Stomach (tissue), 9 donors: ENCODE data around the gene ZPBP. TPM values are rescaled to one million over a fixed set of nuclear protein-coding genes. Genes with fewer than 3 reads are reported as not detected.
"Not testable (repeated sequence)": the region's sequence is repeated elsewhere in the genome, so short reads cannot be mapped to it uniquely, and the experiment has no call there.

Experiments
- DNase-seq, 2 donors: peaks; one replicate each; pipeline versions ENCODE4 v3.0.0 to v3.0.0-alpha.2; 2013 to 2019
- H3K27ac ChIP-seq, 5 donors: fragments of 200-600 bp in 4 of 5; sonication (generic) in 4 of 5; one replicate each; pipeline ENCODE4 v1.5.1; 2013 to 2019; ENCODE audit warnings: mild to moderate bottlenecking in 1 of 5, moderate library complexity in 1 of 5
- H3K27me3 ChIP-seq, 3 donors: fragments of 200-600 bp; sonication (generic); one replicate each; pipeline ENCODE4 v1.5.1; 2017 to 2019; ENCODE audit warnings: mixed run types in 1 of 3
- H3K36me3 ChIP-seq, 4 donors: fragments of 200-600 bp; sonication (generic); 1 replicate in 3 of 4; 2 replicates in 1 of 4; pipeline ENCODE4 v1.5.1; 2016 to 2019
- H3K4me1 ChIP-seq, 4 donors: fragments of 200-600 bp; sonication (generic); one replicate each; pipeline ENCODE4 v1.5.1; 2016 to 2019
- H3K4me3 ChIP-seq, 4 donors: fragments of 200-600 bp; sonication (generic) in 3 of 4; one replicate each; pipeline ENCODE4 v1.5.1; 2016 to 2019; ENCODE audit warnings: mild to moderate bottlenecking in 1 of 4
- H3K9me3 ChIP-seq, 4 donors: fragments of 200-600 bp; sonication (generic); one replicate each; pipeline ENCODE4 v1.5.1; 2016 to 2019
- CTCF ChIP-seq, 7 experiments: fragments of 450-650 bp in 4 of 7; fragments of 200-600 bp in 3 of 7; sonication (generic) in 3 of 7; IDR thresholded peaks; one replicate each; pipeline ENCODE4 v1.5.1; 2016 to 2019; ENCODE audit warnings: antibody characterized with exemption in 7 of 7, control low read depth in 2 of 7, mild to moderate bottlenecking in 1 of 7
- EP300 ChIP-seq: sonication (generic); formaldehyde crosslinking; IDR thresholded peaks from one replicate; pipeline ENCODE4 v1.6.1; 2017; ENCODE audit warnings: antibody characterized with exemption
- POLR2A ChIP-seq, 4 donors: fragments of 450-650 bp; IDR thresholded peaks; one replicate each; pipeline ENCODE4 v1.6.1; 2016; ENCODE audit warnings: antibody characterized with exemption in 4 of 4, control low read depth in 2 of 4, mild to moderate bottlenecking in 1 of 4, moderate library complexity in 1 of 4
- POLR2AphosphoS5 ChIP-seq, 3 donors: sonication (generic); formaldehyde crosslinking; IDR thresholded peaks; one replicate each; pipeline ENCODE4 v1.6.1; 2016; ENCODE audit warnings: antibody characterized with exemption in 3 of 3
- WGBS, 5 donors: extraction: QIAGEN DNeasy Blood & Tissue Kit in 3 of 5; methylation state at CpG; one replicate each; pipeline versions ENCODE4 v1.1.5 to v1.1.7; 2013 to 2018; 5-methylcytosine and 5-hydroxymethylcytosine counted together
- intact Hi-C: fragments of 100-400 bp; cut with DNase I; formaldehyde crosslinking; loops from one replicate; pipeline ENCODE4 v1.15.1; 2023; ENCODE audit warnings: low total_unique reads
- polyA plus RNA-seq, 3 donors: library from polyadenylated mRNA; stranded (reverse); fragments of 200-250 nt; gene quantifications; one replicate each; pipeline ENCODE4 v1.2.3, GENCODE V29; 2013
- total RNA-seq, 5 donors: library from RNA; depleted of rRNA; stranded (reverse); fragments of >200 nt; gene quantifications; one replicate each; pipeline versions ENCODE4 v1.1.0 to v1.2.3, GENCODE V29; 2014 to 2016
- donor health status: healthy with polysubstance abuse.
- donor health status: Bipolar disorder and iron deficiency.
- donor health status: healthy.

Gene ZPBP
- total and polyA plus RNA-seq, 8 donors, result not detected

DNA sequence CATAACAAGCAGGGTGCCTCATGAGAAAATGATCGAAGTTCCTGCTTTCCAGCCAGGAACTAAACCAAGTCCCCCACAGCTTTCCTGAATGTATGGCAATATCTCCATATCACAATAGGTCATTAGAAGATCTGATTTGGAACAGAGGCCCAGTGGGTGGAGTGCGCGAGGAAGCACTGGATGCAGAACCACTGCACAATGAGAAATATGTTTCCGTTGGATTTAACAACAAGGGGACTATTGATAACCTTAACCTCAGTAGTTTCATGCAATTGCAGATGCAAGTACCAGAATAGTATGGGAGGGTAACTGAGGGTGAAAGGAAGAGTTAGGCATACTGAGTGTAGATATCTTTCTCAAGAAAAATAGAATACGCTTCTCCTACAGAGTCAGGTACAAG is 45.3 kb downstream of the ZPBP start:
- Histone ChIP-seq H3K27me3 (no peaks in the 10 kb centered on the region), H3K4me1 (no peaks in the 10 kb centered on the region), H3K4me3 (no peak overlapping the region), H3K9me3 (no peaks in the 10 kb centered on the region), H3K27ac (no peak overlapping the region), H3K36me3 (no peaks in the 10 kb centered on the region)
- DNase-seq, result no peak
- intact Hi-C loops, result no loop called here
- WGBS, 5 donors, result 72 to 84% (median 78%) methylated on average over 5 of the region's 5 CpGs
- TF ChIP-seq POLR2AphosphoS5 (IDR thresholded peaks at IDR 0.05), result no peak
- TF ChIP-seq POLR2A (IDR thresholded peaks at IDR 0.05), result no peak
- no peak for TF ChIP-seq EP300
- no peak for TF ChIP-seq CTCF (IDR thresholded peaks at IDR 0.05)

- WGBS, 5 donors, result 65 to 86% (median 71%) methylated on average over 5 to 6 of the region's 6 CpGs
- H3K27ac ChIP-seq, H3K36me3 ChIP-seq, H3K9me3 ChIP-seq, H3K4me1 ChIP-seq, intact Hi-C loops, DNase-seq, H3K27me3 ChIP-seq, H3K4me3 ChIP-seq: not testable (repeated sequence)
Observed at GRCh38 chr7:50041165-50041564, 51.9 kb downstream of the ZPBP start.

GRCh38 chr7:50037086-50037485 is 56.0 kb downstream of the ZPBP start:
- H3K9me3 ChIP-seq, result no peaks in the 10 kb centered on the region
- 58 to 85% (median 65%) methylated on average over 2 of the region's 2 CpGs for WGBS, 5 donors
- H3K27ac ChIP-seq, result no peak overlapping the region
- no peak overlapping the region for H3K4me3 ChIP-seq
- H3K4me1 ChIP-seq, result no peaks in the 10 kb centered on the region
- DNase-seq, result no peak
- intact Hi-C loops, result no loop called here
- H3K27me3 ChIP-seq, result peaks cover 0 to 7% (median 0%) of the 10 kb centered on the region in 3 donors
- TF ChIP-seq EP300 (no peak), CTCF (IDR thresholded peaks at IDR 0.05) (no peak), POLR2A (IDR thresholded peaks at IDR 0.05) (no peak), POLR2AphosphoS5 (IDR thresholded peaks at IDR 0.05) (no peak)
- no peaks in the 10 kb centered on the region for H3K36me3 ChIP-seq

- TF ChIP-seq CTCF (IDR thresholded peaks at IDR 0.05) (no peak), EP300 (no peak), POLR2AphosphoS5 (IDR thresholded peaks at IDR 0.05) (no peak), POLR2A (IDR thresholded peaks at IDR 0.05) (no peak)
- intact Hi-C loops, result no loop called here
- Histone ChIP-seq H3K36me3 (no peaks in the 10 kb centered on the region), H3K27ac (no peak overlapping the region), H3K4me3 (no peak overlapping the region), H3K9me3 (no peaks in the 10 kb centered on the region), H3K27me3 (no peaks in the 10 kb centered on the region), H3K4me1 (no peaks in the 10 kb centered on the region)
- WGBS, 5 donors, result 74 to 93% (median 84%) methylated on average over 4 of the region's 4 CpGs
- DNase-seq, result no peak
Observed at GRCh38 chr7:50022991-50023390, 70.1 kb downstream of the ZPBP start.

GRCh38 chr7:50022451-50022850 is 70.6 kb downstream of the ZPBP start:
- 74 to 81% (median 77%) methylated on average over 3 of the region's 3 CpGs for WGBS, 5 donors

More at GRCh38 chr7:50022451-50022850, 70.6 kb downstream of the ZPBP start:
- H3K27me3 ChIP-seq, result no peaks in the 10 kb centered on the region
- no peak overlapping the region for H3K27ac ChIP-seq
- H3K4me1 ChIP-seq, result no peaks in the 10 kb centered on the region
- H3K9me3 ChIP-seq, result no peaks in the 10 kb centered on the region
- intact Hi-C loops, result no loop called here
- H3K36me3 ChIP-seq, result no peaks in the 10 kb centered on the region
- no peak for TF ChIP-seq POLR2A (IDR thresholded peaks at IDR 0.05)
- TF ChIP-seq EP300, result no peak
- TF ChIP-seq CTCF (IDR thresholded peaks at IDR 0.05), result no peak
- TF ChIP-seq POLR2AphosphoS5 (IDR thresholded peaks at IDR 0.05), result no peak
- no peak for DNase-seq
- H3K4me3 ChIP-seq, result no peak overlapping the region
